T47D (cell line): ENCODE data around the gene PELI2.

Source experiments
- DNase-seq, 2 experiments: peaks; one replicate each; pipeline versions ENCODE4 v3.0.0 to v3.0.0-alpha.2; 2011 to 2012; ENCODE audit warnings: low read depth in 1 of 2, low spot score in 1 of 2
- JUND ChIP-seq: IDR thresholded peaks from 2 replicates; pipeline ENCODE4 v1.6.1; 2012; ENCODE audit warnings: low read depth
- in situ Hi-C: cut with HindIII; loops from 2 replicates; pipeline ENCODE4 v1.10.0; 2016; ENCODE audit warnings: low sequenced_read_pairs, low pct_unique_long_range_greater_than_20kb

Gene PELI2

GRCh38 chr14:56100556-56100955, 17.7 kb upstream of the PELI2 start:
- in situ Hi-C loops, result no loop called here
- TF ChIP-seq JUND, result no peak
- no peak for DNase-seq

GRCh38 chr14:56102941-56103340, 15.3 kb upstream of the PELI2 start:
- in situ Hi-C loops, result no loop called here
- DNase-seq, result no peak
- no peak for TF ChIP-seq JUND

GRCh38 chr14:56107615-56108014, 10.6 kb upstream of the PELI2 start:
- no peak for TF ChIP-seq JUND
- no peak for DNase-seq
- in situ Hi-C loops, result no loop called here

DNA sequence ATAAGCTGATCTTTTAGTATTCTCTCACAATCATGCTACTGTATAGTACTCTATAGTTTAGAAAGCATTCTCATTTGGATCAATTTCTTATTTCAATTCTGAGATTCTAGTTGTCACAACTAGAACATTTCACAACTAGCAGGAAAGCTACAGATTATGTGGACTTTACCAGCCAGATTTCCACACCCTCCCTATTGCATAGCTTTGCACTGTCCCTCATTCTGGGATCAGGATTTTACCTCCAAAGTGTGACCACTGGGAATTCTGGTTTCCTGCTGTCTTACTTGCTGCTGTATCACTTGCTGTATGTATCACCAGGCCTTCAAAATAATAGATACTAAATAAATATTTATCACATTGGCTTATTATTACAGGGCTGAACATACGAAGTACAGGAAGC, 10.2 kb upstream of the PELI2 start:
- no peak for DNase-seq
- no peak for TF ChIP-seq JUND
- in situ Hi-C loops, result no loop called here

DNA sequence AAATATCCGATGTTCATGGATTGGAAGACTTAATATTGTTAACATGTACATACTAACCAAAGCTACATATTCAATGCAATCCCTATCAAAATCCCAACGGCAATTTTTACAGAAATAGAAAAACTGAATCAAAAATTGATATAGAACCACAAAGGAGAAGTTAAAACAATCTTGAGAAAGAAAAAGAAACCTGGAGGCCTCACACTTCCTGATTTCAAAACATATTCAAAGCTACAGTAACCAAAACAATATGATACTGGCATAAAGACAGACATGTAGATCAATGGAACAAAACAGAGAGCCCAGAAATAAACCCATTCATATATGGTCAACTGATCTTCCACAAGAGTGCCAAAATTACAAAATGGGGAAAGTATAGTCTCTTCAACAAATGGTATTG, 5.4 kb upstream of the PELI2 start:
- in situ Hi-C loops, result no loop called here
- no peak for DNase-seq
- no peak for TF ChIP-seq JUND

DNA sequence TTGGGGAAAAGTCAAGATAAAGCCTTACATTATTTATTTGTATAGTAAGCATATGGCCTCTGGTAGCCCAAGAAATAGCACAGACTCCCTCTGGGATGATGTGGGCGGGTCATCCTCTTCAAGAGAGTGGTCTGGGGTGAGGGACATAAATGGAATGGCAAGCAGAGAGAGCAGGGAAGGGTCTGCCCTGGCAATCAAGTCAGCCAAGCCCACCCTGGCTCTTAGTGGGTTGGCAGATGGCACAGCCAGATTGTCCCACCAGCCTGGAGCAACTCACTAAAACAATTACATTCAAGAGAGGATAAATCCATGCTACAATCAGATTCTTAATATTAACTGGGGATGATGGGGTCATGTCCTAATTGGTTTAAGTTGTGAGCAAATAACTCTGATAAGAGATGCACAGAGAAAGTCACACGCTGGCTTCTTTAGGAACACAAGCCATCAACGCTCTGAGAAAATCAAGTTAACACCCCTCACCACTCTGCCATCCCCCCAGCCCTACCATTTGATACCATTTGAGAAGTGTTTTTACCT, 2.8 kb upstream of the PELI2 start:
- no peak for DNase-seq
- in situ Hi-C loops, result no loop called here
- no peak for TF ChIP-seq JUND

DNA sequence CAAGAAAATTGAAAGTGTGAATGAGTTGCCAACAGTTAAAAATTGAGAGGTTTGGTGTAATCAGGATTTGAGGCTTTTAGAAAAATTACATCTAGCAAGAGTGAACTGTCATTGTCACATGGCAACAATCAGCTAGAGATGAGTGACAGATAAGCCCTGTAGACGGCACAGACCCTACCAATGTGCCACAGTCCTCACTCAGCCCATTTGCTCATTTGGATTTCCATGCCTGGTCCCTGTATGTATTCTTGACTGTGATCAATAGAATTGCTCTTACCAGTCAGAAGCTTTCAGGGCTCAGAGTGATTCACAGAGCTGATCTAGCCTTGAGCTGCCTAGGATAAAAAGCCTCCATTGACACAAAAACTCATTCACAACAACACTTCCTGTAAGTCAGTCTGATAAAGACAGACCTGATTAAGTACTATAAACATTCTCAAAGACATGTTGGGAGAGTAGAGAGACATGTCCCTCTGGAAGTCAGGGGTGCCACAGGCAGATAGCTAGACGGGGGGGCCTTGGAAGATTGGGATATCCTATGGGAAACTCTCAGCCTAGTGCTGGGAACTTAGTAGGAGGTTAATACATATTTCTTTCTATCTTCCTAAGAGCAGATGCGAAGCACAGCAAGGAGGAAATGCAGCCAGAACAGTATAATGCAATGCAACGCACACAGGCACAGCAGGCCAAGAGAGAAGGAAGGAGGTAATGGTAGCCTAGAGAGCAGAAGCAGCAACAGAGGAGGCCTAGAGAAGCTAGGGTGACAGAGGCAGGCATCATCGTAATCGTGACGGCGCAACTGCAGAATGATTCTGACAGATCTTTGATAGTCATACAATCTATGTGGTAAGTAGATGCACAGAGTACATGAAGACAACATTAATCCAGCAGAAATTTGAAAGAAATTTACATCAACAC, 2.0 kb upstream of the PELI2 start:
- DNase-seq, result no peak

DNA sequence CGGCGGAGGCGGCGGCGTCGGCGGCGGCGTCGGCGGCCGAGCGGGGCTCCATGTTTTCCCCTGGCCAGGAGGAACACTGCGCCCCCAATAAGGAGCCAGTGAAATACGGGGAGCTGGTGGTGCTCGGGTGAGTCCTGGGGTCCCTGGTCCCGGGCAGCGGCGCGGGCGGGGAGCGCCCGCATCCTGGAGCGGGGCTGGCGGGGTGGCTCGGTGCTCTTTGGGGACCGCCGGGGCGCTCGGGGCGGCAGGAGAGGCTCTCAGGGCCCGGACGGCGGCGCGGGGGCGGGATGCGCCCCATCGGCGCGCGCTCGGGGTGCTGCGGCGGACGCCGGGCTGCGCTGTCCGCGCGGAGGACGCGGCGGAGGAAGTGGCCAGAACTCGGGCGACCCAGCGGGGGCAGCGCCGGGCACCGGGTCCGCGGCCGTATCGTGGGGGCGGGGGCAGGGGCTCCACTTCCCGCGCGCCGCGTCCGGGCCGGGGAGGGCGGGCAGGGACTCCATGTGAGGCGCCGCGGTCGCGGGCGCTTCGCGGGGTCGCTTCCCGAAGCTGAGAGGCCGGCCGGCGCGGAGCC, 485 bp downstream of the PELI2 start:
- TF ChIP-seq JUND, result no peak
- in situ Hi-C loops, result no loop called here
- DNase-seq, result no peak

More for the DNA sequence above, 2.0 kb upstream of the PELI2 start:
- no peak for TF ChIP-seq JUND
- in situ Hi-C loops, result no loop called here

DNA sequence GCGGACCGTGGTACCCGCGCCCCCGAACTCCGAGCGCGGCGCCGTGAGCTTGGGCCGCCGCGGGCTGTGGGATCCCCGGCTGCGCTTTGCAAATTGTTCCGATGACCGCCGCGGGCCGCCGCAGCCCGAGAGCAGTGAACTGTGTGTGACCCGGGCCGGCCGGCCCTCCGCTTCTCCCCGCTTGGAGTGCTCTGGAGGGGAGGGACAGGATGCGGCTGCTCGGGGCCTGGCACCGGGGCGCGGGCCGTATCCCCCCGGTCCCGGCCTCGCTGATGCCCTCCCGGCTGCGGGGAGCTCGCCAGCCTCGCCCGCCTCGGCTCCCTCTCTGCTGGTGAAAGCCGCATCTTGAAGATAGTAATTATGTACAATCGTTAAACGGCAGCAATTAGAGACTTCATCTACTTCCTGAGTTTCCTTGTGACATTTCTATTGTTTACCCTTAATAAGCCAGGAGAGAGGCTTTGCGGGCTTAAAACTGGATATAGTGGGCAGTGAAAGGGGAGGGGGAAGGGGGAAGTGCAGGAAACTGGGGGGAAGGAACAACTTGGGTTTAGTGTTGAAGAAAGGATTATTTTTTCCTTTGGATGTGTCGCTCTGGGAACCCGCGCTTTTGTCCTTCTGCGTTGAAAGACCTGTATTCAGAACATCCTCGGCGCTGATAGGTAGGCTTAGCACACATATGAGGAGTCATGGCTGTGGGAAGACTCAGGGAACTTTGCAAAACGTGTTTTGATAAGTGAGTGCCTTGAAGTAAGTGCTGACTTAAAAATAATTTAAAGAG, 1.2 kb downstream of the PELI2 start:
- no peak for TF ChIP-seq JUND
- no peak for DNase-seq
- in situ Hi-C loops, result no loop called here

- in situ Hi-C loops, result no loop called here
- DNase-seq, result peak in 1 of 2 experiments; percentile 16
- TF ChIP-seq JUND, result no peak
These were observed 2.0 kb downstream of the PELI2 start for GRCh38 chr14:56120091-56120691.

DNA sequence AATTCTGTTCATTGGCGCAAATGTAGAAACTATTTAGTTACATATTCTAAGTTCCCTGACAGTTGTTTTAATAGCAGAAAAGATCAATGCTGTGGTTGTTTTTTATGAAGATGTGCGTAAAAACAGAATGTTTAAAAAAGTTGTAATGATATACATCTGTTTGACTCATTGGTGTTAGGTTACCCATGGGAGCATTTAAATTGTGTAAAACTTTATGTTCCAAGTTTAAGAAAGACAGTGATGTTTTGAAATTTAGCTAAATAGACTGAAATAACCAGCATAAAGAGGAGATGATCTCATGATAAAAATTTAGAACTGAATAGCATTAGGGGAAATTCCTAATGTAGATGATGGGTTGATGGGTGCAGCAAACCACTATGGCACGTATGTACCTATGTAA, 3.6 kb downstream of the PELI2 start:
- in situ Hi-C loops, result no loop called here
- no peak for TF ChIP-seq JUND
- no peak for DNase-seq

- DNase-seq, result no peak
- TF ChIP-seq JUND, result no peak
- in situ Hi-C loops, result no loop called here
These were observed 4.1 kb downstream of the PELI2 start for GRCh38 chr14:56122301-56122700.
